HG03520 (cell line): ENCODE data around the gene TMSB4Y.

Experiments used
- ATAC-seq: cut with Tn5 transposase; IDR thresholded peaks from one replicate; pipeline ENCODE4 v1.9.1; 2021; ENCODE audit warnings: mild to moderate bottlenecking, moderate library complexity; ENCODE audit not compliant: unreplicated experiment

The TMSB4Y gene

DNA sequence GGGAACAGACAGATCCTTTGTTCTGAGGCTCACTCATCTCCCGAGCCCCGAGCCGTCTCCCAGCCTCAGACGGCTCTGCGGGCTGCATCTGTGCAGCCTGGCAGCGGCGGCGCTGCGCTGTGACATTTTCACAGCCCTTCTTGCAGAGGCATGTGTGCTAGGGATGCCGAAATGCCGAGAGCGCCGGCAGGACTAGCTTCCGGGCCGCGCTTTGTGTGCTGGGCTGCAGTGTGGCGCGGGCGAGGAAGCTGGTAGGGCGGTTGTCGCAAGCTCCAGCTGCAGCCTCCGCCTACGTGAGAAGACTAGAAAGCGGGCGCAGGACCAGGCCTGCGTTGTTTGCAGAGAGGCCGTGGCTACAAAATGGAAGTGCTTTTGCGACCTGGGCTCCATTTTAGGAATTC lies at the start of gene TMSB4Y:
Gene TMSB4Y, plus strand, starts transcription at position 332 of the 401 bp plus-strand sequence.
- no peak for ATAC-seq

DNA sequence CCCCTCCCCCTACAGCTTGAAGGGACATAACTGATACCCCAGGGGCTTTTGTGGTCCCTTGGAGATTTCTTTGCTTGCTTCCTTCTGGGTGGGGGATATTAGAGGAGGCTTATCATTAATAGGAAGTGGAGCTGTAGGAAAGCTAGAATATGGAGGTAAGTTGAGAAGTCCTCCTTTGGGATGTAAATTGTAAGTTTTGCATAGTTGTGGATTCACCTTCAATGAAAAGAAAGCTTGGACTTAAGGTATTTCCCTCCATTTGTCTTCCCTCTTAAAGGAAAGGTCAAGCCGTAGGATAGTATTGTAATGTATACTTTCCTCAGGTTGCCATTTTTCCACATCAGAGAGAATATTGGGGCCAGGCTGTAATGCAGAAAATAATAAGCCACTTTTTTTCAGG lies 39.5 kb upstream of the TMSB4Y start:
- no peak for ATAC-seq

DNA sequence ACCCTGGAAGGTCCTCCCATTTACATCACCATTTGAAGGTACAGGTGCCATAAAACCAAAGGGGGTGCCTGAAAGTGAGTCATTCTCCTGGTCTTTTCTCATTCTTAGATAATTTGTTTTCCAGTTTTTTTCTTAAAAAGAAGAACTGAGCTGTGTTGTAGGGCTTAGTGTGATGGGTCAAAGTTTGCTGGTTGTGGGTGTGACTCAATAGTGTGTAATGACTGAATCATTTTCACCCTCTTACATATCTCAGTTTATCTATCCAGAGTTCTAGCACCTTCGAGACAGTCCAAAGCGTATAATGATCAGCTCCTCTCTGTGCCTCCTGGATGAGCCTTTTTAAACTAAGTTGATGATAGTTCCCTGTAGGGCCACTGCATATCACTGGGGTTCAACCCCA lies 32.6 kb upstream of the TMSB4Y start:
- ATAC-seq, result no peak

DNA sequence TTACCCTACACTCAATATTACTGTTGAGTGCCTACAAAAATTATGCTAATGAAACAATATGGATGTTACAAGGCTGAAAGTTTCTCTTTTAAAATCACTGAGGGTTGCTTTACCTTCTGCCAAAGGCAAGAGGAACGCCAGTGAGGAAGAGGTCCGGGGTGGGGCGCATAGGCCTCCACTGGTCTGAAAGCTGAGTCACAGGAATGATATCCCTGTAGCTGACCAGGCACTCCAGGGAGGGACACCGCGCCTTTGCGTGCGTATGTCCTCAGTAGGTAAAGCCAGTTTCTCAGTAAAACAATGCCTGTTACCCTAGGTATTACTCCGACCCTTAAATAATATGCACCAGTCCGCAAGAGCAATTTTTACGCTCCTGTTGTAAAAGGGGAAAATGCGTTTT lies 1.4 kb upstream of the TMSB4Y start:
- no peak for ATAC-seq

DNA sequence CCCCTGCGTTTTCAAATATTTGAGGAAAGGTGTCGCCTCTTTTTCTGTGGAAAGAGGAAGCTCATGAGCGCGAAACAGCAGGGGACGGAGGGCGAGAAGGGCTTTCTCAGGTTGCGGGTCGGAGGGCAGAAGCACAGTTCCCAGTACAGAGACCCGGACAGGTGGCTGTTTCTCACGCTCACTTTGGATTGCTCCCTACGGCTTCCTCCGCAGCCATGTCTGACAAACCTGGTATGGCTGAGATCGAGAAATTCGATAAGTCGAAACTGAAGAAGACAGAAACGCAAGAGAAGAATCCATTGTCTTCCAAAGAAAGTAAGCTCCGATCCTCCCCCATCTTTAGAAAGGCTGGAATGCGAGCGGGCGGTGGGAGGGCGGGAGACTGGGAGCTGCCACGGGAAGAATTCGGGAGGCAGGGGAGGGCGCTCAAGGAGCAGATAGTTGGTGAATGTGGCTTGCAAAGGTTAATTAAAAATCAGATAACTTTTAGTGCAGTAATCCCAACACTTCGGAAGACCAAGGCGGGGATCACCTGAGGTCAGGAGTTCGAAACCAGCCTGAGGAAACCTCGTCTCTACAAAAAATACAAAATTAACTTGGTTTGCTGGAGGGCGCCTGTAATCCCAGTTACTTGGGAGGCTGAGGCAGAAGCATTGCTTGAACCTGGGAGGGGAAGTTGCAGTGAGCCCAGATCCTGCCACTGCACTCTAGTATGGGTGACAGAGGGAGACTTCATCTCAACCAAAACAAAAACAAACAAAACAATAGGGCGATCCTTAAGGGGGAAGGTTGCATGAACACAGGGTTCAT lies 627 bp downstream of the TMSB4Y start:
- no peak for ATAC-seq

DNA sequence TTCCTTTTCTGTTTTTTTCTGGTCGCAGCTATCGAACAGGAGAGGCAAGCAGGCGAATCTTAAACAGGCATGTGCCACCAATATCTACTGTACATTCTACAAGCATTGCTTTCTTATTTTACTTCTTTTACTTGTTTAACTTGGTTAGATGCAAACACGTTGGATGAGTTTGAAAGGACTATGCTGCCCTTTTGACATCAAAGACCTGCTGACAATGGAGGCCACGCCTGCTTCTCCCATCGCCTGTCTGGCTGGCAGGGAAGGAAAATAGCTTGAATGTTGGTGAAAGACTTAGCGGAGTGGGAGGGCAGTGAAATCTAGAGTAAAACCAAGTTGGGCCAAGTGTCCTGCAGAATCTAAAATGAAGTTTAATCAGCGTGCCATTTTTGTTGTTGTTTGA lies 1.5 kb downstream of the TMSB4Y start:
- no peak for ATAC-seq

DNA sequence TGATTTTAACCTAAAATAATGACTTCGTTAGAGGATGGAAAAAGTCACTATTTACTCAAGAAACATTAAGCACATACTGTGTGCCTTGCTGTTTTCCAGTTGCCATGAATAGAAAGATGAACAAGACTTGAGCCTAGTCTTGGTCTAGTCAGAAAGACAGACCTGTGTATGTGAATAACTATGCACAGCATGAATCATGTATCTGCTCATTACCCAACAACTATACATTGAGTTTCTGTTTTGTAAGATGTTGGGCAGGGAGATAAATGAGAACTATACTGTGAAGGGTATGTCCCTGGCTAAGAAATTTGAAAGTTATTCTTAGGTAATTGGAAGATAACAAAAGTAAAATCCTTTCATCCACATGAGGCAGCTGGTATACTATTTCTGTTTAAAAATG lies 4.3 kb downstream of the TMSB4Y start:
- ATAC-seq, result no peak

DNA sequence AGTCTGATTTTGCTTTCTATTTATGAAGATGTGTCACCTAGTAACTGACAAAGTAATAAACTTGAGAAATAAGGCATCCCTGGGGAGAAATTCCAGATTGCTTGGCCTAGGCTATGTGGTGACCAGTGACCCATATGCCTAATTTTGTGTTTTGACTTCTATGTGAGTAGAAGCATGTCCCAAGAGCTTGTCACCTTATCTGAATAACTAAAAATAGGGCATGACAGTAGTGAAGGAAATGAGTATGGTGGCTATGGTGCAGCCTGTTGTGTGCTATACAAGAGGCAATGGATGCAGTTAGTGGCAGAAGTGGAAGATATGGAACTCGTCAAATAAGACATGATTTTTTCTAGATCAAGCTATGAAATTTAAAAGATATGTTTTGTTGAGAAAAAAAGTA lies 15.3 kb downstream of the TMSB4Y start:
- ATAC-seq, result no peak

DNA sequence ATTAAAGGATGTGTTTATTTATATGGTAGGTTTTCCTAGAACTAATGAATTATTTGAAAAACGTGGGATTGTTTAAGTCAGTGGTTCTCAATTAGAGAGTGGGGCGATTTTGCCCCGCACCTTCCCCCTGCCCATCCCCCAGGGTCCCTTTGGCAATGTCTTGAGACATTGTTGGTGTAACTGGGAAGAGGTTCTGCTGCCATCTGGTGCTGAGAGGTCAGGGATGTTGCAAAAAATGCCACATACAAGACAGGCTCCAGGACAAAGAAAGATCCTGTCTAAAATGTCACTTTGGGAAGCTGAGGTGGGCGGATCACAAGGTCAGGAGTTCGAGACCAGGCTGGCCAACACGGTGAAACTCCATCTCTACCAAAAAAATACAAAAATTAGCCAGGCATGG lies 25.8 kb downstream of the TMSB4Y start:
- ATAC-seq, result no peak

DNA sequence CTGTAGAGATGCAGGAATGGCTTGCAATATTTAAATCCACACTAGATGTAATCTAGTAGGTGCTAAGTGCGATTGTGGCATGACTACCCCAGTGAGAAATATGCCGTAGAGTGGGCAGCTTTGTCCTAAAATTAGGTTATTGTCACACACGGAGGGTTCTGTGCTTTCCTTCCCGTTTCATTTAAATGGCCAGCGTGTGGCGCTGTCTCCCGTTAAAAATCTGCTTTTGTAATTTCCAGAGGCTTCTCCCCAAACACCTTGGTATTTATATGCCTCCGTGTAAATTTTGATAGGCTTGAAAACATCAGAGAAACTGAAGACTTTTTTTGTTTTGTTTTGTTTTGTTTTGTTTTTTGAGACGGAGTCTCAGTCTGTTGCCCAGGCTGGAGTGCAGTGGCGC lies 34.9 kb downstream of the TMSB4Y start:
- ATAC-seq, result no peak

DNA sequence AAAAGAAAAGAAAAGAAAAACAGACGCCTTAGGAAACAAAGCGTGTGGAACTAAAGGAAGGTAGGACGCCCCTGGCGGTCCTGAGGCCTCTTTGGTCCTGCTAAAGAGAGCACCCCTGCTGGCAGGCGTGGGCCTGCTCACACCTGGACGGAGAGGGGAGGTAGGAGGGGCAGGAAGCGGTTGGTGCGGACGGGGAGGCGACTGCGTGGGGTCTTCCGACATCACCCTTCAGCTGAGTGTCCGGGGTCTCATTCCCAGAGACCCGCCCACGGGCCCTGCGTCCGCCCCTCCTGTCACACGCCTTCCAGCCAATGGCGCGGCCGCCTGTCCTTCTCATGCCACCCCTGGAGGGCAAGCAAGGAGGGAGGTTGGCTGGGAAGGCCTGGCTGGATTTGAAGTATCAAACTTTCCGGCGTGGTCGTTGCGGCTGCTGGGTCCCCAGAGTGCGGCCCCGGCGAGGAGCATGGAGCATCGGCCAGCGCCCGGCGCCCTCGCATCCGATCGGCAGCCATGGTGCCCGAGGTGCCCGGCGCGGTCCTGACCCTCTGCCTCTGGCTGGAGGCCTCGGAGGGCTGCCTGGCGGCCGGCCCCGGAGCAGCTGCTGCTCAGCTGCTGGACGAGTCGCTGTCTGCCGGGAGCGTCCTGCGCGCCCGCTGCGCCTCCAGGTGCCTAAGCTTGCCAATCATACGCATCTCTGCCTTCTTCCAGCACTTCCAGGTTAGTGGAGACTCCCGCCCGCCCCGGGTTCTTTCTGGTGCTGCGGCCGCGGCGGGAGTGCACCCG lies 47.8 kb downstream of the TMSB4Y start:
- ATAC-seq, result no peak

DNA sequence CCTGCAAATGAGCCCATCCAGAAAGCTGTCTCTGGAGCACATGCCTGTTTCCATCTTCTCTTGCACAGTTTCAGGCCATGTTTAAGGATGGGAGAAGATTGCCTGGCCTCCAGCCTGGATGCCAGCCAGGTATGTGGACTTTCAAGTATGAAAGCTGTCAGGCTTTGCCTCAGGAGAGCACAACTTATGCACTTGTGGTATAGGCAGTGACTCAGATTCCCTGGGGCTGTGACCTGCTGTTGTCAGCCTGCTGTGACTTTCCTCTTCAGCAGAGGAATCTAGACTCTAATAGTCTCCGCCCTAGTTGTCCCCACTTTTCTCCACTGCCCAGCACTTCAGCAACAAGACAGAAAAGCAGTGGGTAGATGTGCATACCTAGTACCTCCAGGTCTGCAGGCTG lies 51.0 kb downstream of the TMSB4Y start:
- no peak for ATAC-seq
